ENCODE results near the gene ZER1.
"Not testable (repeated sequence)": the region's sequence is repeated elsewhere in the genome, so short reads cannot be mapped to it uniquely, and the experiment has no call there.

ZER1 gene

DNA sequence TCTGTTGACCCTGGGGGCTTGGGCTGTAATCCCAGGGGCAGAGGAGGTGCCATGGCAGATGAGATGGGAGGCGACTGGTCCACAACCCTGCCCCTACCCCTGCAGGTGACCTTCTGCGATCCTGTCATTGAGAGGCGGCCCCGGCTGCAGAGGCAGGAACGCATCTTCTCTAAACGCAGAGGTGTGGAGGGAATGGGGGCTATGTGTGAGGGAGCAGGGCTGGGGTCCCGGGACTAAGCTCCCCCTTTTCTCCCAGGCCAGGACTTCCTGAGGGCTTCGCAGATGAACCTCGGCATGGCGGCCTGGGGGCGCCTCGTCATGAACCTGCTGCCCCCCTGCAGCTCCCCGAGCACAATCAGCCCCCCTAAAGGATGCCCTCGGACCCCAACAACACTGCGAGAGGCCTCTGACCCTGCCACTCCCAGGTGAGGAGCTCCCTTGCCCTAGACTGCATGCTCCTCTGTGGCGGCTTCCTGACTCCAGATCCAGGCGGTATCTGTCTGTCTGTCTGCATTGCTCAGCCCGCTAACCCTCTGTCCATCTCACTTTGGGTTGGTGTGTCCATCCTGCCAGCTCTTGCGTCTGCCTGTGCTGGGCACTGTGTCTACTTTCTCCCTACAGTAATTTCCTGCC, 57.7 kb downstream of the ZER1 start:
- DNase-seq, result no peak

DNA sequence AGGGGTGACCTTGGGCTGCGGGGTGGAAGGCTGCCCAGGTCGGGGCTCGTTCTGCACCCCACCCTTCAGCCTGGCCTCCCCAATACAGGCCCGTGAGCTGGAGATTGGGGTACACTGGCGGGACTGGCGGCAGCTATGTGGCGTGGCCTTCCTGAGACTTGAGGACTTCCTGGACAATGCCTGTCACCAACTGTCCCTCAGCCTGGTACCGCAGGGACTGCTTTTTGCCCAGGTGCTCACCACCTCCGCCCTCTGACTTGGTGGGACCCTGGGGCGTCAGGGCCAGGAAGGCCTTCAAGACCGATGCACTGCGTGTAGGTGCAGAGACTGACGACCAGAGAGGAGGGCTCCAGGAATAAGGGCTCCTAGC, 58.3 kb downstream of the ZER1 start:
- no peak for DNase-seq

DNA sequence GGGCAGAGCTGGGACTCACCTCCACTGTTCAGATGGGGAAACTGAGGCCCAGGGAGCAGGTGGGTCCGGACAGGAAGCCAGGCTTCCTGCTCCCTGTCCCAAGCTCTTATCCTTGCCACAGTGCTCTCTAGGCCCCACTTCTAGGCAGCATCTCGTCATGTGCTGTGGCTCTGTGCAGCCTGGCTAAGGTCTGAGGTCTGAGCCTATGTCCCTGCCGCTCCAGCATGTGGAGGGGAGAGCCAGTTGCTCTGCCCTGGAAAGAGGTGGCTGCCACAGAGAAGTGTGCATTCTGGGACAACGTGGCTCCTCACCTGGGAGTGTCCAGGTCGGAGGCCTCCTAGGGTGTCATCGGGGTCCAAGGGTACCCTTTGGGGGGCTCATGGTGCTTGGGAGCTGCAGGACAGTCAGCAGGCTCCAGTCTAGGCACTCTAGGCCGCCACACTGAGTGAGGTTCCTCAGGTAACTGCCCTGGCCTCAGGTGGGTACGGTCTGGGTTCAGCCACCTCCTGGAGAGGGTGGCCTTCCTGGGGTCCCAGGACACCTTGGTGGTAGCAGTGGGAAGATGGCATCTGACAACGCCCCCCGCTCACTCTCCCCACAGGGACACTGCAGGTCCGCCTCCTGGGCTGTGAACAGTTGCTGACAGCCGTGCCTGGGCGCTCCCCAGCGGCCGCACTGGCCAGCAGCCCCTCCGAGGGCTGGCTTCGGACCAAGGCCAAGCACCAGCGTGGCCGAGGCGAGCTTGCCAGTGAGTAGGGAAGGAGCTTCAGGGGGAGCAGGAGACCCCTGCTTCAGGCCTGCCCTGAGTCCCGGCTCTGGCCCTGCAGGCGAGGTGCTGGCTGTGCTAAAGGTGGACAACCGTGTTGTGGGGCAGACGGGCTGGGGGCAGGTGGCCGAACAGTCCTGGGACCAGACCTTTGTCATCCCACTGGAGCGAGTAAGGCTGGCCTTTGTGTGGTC, 59.0 kb downstream of the ZER1 start:
- DNase-seq, result no peak

DNA sequence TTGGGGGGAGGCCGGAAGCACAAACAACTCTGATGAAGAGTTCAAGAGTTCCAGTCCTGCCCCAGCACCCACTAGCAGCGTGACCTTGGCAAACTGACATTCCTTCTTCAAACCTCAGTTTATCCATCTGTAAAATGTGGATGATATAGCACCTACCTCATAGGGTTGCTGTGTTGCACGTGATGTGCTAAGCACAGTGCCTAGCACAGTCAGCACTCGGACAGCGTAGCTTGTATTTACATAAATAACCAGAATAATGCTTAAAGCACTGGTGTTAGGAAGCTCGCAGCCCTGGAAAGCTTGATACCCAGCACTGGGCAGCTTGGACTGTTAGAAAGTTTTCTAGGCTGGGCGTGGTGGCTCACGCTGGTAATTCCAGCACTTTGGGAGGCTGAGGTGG, 64.3 kb downstream of the ZER1 start:
- DNase-seq, result no peak

DNA sequence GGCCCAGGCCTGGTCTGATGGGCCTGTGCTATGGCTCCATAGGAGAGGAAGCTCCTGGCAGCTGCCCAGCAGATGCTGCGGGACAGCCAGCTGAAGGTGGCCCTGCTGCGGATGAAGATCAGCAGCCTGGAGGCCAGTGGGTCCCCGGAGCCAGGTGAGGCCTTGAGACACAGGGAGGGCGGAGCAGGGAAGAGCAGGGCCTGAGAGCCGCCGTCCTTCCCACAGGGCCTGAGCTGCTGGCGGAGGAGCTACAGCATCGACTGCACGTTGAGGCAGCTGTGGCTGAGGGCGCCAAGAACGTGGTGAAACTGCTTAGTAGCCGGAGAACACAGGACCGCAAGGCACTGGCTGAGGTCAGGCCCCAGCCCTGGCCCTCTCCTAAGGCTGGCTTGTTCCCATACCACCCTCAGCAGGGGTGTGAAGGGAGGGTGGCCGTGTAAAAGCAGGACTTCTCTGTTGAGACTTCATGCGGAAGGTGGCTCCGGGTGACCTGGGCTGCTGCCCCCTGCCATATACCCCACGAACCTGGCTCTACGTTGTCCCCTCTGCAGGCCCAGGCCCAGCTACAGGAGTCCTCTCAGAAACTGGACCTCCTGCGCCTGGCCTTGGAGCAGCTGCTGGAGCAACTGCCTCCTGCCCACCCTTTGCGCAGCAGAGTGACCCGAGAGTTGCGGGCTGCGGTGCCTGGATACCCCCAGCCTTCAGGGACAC, 64.9 kb downstream of the ZER1 start:
- no peak for DNase-seq

DNA sequence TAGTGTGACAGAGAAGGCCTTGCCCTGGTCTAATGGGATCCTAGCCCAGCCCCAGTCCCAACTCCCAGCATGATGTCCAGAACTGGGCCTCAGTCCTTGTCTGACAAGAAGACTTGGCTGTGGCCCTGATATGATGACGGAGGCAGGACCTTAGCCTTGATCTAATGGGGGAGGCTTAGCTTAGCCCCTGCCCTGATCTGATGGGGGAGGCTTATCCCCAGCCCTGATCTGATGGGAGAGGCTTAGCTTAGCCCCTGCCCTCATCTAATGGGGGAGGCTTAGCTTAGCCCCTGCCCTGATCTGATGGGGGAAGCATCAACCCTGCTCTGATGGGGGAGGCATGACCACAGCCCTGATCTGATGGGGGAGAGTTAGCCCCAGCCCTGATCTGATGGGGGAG, 65.7 kb downstream of the ZER1 start:
- DNase-seq, result no peak

DNA sequence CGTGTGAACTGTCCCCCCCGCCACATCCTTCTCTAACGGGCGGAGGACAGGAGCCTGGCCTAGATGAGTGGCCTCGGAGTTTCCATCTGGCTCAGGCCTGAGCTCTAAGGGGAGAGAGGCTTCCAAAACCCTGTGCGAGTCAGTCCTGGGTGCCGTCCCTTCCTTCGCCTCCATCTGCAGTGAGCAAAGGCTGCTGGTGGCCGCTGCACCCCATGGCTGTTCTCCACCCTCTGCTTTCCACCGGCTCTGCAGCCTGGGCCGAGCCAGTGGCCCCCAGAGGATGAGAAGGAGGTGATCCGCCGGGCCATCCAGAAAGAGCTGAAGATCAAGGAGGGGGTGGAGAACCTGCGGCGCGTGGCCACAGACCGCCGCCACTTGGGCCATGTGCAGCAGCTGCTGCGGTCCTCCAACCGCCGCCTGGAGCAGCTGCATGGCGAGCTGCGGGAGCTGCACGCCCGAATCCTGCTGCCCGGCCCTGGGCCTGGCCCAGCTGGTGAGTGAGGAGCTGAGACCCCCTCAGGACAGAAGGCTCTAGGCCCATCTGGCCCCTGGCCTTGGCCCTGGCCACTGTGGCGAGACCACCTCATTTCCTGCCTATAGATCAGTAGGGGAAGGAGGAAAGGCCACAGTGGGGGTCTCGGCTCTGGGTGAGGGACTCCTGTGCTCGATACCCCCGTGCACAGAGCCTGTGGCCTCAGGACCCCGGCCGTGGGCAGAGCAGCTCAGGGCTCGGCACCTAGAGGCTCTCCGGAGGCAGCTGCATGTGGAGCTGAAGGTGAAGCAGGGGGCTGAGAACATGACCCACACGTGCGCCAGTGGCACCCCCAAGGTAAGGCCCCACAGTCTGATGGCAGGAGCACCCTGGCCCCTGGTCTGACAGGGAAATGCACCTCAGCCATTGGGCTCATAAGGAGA, 66.4 kb downstream of the ZER1 start:
- DNase-seq, result no peak

DNA sequence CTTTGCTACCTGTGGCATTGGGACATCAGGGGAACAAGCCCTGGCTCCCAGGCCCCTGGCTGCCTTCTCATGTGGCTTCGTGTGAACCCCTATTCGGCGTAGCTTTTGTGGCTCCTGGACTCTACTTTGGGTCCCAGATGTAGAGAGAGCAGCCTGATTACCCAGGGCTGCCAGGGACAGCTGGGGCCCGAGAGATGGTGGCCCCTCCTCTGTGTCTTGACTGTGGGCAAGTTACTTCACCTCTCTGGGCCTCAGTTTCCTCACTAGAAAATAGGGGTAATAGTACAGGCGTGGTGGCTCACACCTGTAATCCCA, 67.4 kb downstream of the ZER1 start:
- no peak for DNase-seq

DNA sequence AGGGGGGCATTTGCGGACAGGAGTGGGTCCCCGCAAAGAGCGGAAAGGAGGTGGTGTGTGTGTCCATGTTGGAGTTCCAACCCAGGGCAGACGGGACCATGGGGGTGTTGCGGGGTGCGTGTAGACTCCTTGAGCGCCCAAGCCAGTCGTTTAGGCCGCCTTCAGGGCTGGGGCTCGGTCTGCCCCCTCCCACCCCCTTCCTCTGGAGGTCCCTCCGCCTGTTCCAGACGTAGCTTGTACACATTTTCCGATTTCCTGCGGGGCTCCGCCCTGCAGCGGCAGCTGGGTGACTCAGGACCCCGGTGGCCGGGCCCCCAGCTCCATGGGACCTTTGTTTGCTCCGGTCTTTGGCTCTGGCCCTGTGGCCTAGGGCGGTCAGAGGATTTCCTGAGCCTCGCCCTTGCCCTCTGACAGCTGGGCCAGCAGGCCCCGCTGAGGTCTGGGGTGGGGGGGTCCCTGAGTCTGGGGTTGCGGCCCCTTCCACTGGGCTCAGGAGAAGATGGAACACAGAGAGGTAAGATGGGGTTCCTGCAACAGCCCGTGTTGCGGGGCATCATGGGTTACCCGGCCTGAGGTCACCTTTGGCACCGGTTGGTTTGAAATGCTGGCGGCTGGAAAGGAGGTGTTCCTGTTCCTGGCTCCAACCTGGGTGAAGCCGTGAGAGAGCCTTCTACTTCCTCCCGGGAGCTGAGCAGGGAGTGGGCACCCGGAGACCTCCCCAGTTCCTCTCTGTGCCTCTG, 67.9 kb downstream of the ZER1 start:
- no peak for DNase-seq

DNA sequence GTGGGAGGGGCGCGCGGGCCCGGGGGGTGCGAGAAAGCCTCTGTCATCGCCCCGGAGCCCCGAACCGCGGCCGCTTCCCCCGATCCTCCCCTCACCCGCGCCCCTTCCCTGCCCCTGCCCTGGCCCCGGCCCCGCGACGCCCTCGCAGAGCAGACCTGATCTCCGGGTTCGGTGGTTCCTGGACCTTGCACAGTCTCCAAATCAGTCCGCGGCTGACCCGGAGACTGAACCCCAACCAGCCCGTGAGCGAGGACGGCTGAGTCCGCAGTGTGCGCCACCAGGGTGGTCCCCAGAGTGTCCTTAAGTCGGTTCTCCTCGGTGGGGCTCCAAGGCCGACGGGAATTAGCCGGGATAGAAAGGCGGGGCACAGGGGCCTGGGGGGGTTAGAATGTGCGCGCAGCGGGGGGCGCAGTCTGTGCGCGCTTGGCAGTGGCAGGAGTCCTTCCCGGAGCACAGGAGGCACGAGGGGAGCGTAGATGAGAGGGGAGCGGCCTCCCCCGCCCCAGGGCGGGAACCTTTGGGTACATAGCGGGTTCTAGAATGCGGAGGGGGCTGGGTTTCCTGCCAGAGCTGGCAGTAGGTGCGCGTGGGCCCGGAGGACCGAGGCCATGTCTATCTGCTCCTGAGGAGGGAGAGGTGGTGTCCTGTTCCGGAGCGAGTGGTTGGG, 68.6 kb downstream of the ZER1 start:
- no peak for DNase-seq

DNA sequence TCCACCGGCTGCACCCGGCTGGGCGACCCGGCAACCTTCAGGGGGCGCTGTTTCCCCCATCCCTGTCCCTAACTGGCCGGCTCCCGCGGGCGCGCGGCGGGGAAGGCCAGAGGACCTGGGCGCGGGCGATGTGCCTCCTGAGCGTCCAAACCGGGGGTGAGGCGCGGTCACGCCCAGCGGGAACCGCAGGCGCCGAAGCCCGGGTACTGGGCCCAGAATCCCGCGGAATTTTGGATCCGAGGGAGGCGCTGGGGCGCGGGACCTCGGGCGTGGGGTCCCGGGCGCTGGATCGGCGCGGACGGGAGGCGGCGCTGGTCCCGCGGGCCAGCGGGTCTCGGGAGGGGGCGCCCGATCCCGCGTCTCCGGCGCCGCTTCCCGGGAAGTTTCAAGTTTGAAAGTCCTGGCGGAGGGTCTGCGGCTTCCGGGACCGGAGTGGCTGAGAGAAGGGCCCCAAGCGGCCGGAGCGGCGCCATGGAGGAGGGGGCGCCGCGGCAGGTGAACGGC, 69.2 kb downstream of the ZER1 start, which contains the start of gene PKN3:
TSS of gene PKN3 (plus strand) at position 59 of the 504 bp plus-strand sequence. CDS start at position 472, 413 bp downstream.
- DNase-seq, result peak; percentile 84

DNA sequence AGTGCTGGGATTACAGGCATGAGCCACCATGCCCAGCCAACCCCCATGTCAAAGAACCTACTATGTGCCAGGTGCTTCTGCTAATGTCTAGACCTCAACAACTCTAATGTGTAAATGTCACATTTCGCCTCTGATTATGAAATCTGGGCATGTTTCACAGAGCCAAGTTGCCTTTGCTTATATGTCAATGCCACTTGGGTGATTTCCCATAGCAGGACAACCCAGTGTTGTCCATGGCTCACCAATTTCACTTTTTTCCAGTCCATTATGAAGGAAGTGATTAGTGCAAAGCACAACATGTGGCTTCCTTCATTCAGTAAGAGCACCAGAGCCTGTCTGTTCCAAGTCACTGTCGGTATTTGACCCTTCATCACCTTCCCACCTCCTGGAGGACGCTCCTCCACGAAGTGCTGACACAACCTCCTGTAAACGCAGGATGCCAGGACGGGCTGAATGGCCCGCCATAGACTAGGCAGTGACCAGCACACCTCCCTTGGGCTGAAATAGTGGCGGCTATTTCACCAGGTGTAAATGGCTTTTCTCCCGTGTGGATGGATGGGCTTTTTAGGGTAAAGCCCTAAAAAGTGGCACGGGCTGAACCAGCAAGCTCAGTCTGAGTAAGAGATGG, 70.4 kb downstream of the ZER1 start:
- no peak for DNase-seq

DNA sequence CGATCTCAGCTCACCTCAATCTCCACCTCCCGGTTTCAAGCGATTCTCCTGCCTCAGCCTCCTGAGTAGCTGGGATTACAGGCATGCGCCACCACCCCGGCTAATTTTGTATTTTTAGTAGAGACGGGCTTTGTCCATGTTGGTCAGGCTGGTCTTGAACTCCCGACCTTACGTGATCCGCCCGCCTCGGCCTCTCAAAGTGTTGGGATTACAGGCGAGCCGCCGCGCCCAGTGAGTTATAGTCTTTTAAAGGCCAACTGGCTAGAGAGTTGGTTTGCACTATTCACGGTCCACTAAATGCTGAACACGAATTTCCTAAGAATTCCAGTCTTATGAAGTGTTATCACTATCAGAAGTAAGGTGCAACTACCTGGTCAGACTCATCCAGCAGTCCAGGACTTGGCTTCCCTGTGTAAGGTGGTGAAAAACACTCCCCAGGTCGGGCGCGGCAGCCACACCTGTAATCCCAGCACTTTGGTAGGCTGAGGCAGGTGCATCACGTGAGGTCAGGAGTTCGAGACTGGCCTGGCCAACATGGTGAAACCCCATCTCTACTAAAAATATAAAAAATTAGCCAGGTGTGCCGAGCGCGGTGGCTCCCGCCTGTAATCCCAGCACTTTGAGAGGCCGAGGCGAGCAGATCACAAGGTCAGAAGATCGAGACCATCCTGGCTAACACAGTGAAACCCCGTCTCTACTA, 72.5 kb downstream of the ZER1 start:
- not testable (repeated sequence) for DNase-seq

DNA sequence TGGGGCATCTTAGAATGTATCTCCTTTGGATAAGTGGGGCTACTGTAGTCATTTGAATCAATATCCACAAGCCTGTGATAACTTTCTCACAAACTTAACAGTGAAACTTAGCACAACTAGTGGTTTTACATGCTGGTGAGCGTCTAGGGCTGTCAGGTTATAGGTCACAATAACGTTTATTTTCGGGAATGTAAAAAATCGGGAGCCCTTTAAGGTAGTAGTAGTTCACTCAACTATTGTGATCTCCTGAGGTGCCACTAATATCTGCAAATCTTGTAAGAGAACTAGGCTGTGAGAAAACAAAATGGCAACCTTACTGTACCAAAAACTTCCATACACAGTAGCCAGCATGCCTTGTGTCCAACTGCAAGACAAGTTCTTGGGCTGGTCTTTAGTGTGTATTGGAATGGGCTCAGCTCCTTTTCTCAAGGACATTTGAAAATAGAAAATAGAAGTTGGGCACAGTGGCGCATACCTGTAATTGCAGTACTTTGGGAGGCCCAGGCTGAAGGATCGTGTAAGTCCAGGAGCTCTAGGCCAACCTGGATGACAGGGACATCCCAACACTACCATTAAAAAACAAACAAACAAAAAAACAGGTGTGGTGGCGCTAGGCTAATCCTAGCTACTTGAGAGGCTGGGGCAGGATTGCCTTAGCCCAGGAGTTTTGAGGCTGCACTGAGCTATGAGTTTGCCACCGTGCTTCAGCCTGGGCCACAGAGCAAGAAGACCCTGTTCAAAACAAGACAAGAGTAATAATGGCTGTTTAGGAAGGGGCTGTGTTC, 74.6 kb downstream of the ZER1 start:
- no peak for DNase-seq

DNA sequence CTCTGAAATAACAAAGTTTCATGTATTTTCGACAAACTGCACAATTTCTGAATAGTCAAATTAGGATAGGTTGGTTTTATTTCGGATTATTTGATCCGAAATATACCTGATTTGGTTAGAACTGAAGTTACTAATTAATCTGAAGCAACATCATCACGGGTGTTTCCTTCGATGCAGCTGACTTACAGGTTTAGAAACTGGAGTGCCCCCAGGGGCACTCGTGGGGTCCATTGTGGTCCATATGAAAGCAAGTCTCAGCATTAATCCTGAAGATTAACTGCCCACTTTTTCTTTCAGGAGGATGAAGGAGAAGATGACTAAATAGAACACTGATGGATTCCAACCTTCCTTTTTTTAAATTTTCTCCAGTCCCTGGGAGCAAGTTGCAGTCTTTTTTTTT, 77.4 kb downstream of the ZER1 start:
- no peak for DNase-seq

DNA sequence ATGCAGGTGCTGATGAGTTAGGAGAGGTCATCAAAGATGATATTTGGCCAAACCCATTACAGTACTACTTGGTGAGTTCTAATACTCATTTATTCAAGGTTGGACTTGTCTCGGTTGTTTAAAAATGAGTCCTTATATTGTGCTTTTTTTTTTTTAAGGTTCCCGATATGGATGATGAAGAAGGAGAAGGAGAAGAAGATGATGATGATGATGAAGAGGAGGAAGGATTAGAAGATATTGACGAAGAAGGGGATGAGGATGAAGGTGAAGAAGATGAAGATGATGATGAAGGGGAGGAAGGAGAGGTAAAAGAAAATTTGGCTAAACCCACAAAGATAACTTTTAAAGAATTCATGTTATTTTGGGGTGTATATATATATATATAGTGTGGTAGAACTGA, 78.0 kb downstream of the ZER1 start:
- not testable (repeated sequence) for DNase-seq

DNA sequence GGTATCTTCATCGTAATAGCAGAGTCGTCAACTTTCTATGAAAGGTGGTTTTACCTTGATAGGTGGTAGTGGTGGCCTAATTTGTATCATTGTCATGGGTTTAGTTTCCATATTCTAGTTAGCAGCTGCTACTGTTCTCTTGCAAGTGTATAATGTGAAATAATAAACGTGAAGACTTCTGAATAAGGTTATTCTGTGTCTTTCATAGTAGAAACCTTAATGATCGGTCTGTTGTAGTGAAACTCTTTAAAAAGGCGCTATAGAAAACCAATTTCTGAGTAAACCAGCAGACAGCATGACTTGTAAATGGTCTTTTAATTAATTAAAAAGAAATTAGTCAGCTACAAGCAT, 81.1 kb downstream of the ZER1 start:
- DNase-seq, result no peak

DNA sequence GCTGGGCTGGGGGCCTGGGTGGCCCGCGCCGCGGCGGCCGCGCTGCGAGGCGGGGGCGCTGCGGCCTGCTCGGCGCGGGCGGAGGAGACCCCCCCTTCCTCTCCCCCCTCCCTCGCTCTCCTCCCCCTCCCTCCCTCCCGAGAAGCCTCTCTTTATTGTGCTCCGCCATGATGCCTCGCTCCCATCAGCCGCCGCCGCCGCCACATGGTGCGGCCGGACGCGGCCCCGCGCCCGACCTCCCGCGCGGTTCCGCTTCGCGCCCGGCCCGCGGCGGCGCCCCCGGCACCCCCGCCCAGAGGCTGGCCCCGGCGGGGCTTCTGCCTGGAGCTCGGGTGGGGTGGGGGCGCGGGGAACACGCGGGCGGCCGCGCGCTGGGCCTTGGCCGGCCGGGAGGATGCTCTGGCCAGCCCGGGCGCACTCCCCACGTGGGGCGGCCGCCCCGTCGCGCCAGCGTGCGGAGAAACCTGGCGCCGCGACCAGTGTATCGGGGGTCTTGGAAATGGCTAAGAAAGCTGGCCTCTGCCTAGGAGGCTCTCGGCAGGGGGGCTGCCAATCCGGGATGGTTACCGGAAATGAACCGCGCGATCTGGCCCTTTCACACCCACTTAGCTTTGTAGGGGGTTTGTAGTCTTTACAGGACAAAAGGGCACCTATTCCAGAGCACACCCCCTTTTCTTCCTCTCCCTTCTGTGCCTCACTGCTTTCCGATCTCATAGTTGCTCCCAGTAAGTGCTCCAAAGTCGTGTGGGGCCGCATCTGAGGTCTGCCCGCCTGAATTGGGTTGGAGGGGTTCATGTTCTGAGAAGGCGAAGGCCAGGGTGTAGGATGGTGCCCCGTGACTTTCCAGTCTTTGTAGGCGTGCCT, 81.7 kb downstream of the ZER1 start:
- DNase-seq, result peak; percentile 47

Data from effector CD4-positive, alpha-beta T cell (primary cell).